Measurements from ENCODE around the gene SPRR2G.
"Not testable (repeated sequence)": the region's sequence is repeated elsewhere in the genome, so short reads cannot be mapped to it uniquely, and the experiment has no call there.

Gene SPRR2G

GRCh38 chr1:153150846-153151245, at the start of gene SPRR2G:
Gene SPRR2G (minus strand): TSS chr1:153150890. CDS start chr1:153150110, 780 bp downstream.
- Mint-ChIP-seq H3K4me3 (no peak within 1 kb of the TSS), H3K36me3 (ENCODE audit: low read depth) (no peaks in the 10 kb centered on the region), H3K4me1 (ENCODE audit: low read depth) (no peaks in the 10 kb centered on the region), H3K27me3 (peaks cover 30% of the 10 kb centered on the region), H3K9me3 (no peaks in the 10 kb centered on the region), H3K27ac (no peak within 1 kb of the TSS)
- no peak for DNase-seq

- H3K27me3 Mint-ChIP-seq: peaks cover 65% of the 10 kb centered on the region
- no peak overlapping the region for H3K27ac Mint-ChIP-seq
- H3K9me3 Mint-ChIP-seq: no peaks in the 10 kb centered on the region
- no peaks in the 10 kb centered on the region for H3K36me3 Mint-ChIP-seq (ENCODE audit: low read depth)
- H3K4me1 Mint-ChIP-seq (ENCODE audit: low read depth): no peaks in the 10 kb centered on the region
- DNase-seq: no peak
- no peak overlapping the region for H3K4me3 Mint-ChIP-seq
Measured at GRCh38 chr1:153195216-153195615, 44.5 kb upstream of the SPRR2G start.

GRCh38 chr1:153194331-153195050, 43.8 kb upstream of the SPRR2G start:
- H3K27ac Mint-ChIP-seq: no peak overlapping the region
- no peak for DNase-seq
- H3K9me3 Mint-ChIP-seq: no peaks in the 10 kb centered on the region
- no peaks in the 10 kb centered on the region for H3K4me1 Mint-ChIP-seq (ENCODE audit: low read depth)
- H3K4me3 Mint-ChIP-seq: no peak overlapping the region
- H3K27me3 Mint-ChIP-seq: peaks cover 70% of the 10 kb centered on the region
- H3K36me3 Mint-ChIP-seq (ENCODE audit: low read depth): no peaks in the 10 kb centered on the region

GRCh38 chr1:153192697-153193096, 42.0 kb upstream of the SPRR2G start:
- no peaks in the 10 kb centered on the region for H3K4me1 Mint-ChIP-seq (ENCODE audit: low read depth)
- H3K27ac Mint-ChIP-seq: no peak overlapping the region
- H3K27me3 Mint-ChIP-seq: peaks cover 64% of the 10 kb centered on the region
- no peak for DNase-seq
- H3K36me3 Mint-ChIP-seq (ENCODE audit: low read depth): no peaks in the 10 kb centered on the region
- H3K4me3 Mint-ChIP-seq: no peak overlapping the region
- no peaks in the 10 kb centered on the region for H3K9me3 Mint-ChIP-seq

GRCh38 chr1:153190373-153190772, 39.7 kb upstream of the SPRR2G start:
- DNase-seq: no peak
- no peaks in the 10 kb centered on the region for H3K36me3 Mint-ChIP-seq (ENCODE audit: low read depth)
- H3K4me1 Mint-ChIP-seq (ENCODE audit: low read depth): no peaks in the 10 kb centered on the region
- no peak overlapping the region for H3K27ac Mint-ChIP-seq
- peaks cover 72% of the 10 kb centered on the region for H3K27me3 Mint-ChIP-seq
- peaks cover 10% of the 10 kb centered on the region for H3K9me3 Mint-ChIP-seq
- no peak overlapping the region for H3K4me3 Mint-ChIP-seq

GRCh38 chr1:153188301-153188700, 37.6 kb upstream of the SPRR2G start:
- H3K4me1 Mint-ChIP-seq (ENCODE audit: low read depth); H3K4me3 Mint-ChIP-seq; H3K27ac Mint-ChIP-seq; H3K36me3 Mint-ChIP-seq (ENCODE audit: low read depth); DNase-seq: not testable (repeated sequence)
- peaks cover 12% of the 10 kb centered on the region for H3K9me3 Mint-ChIP-seq
- peaks cover 71% of the 10 kb centered on the region for H3K27me3 Mint-ChIP-seq

GRCh38 chr1:153180556-153180955, 29.9 kb upstream of the SPRR2G start:
- H3K9me3 Mint-ChIP-seq: peaks cover 3% of the 10 kb centered on the region
- H3K27ac Mint-ChIP-seq: no peak overlapping the region

GRCh38 chr1:153178922-153179321, 28.2 kb upstream of the SPRR2G start:
- Mint-ChIP-seq H3K4me1 (ENCODE audit: low read depth) (no peaks in the 10 kb centered on the region), H3K27me3 (peaks cover 22% of the 10 kb centered on the region), H3K27ac (no peak overlapping the region), H3K4me3 (no peak overlapping the region), H3K9me3 (no peaks in the 10 kb centered on the region), H3K36me3 (ENCODE audit: low read depth) (no peaks in the 10 kb centered on the region)
- DNase-seq: no peak

More at GRCh38 chr1:153180556-153180955, 29.9 kb upstream of the SPRR2G start:
- no peak overlapping the region for H3K4me3 Mint-ChIP-seq
- no peaks in the 10 kb centered on the region for H3K36me3 Mint-ChIP-seq (ENCODE audit: low read depth)
- no peak for DNase-seq
- peaks cover 32% of the 10 kb centered on the region for H3K27me3 Mint-ChIP-seq
- H3K4me1 Mint-ChIP-seq (ENCODE audit: low read depth): no peaks in the 10 kb centered on the region

GRCh38 chr1:153174624-153175023, 23.9 kb upstream of the SPRR2G start:
- peaks cover 17% of the 10 kb centered on the region for H3K27me3 Mint-ChIP-seq
- H3K9me3 Mint-ChIP-seq: no peaks in the 10 kb centered on the region
- H3K27ac Mint-ChIP-seq: no peak overlapping the region
- no peak for DNase-seq
- H3K36me3 Mint-ChIP-seq (ENCODE audit: low read depth): no peaks in the 10 kb centered on the region
- no peak overlapping the region for H3K4me3 Mint-ChIP-seq
- no peaks in the 10 kb centered on the region for H3K4me1 Mint-ChIP-seq (ENCODE audit: low read depth)

GRCh38 chr1:153168686-153169085, 18.0 kb upstream of the SPRR2G start:
- no peaks in the 10 kb centered on the region for H3K36me3 Mint-ChIP-seq (ENCODE audit: low read depth)

GRCh38 chr1:153155541-153155940, 4.9 kb upstream of the SPRR2G start:
- DNase-seq: no peak
- peaks cover 14% of the 10 kb centered on the region for H3K9me3 Mint-ChIP-seq
- H3K36me3 Mint-ChIP-seq (ENCODE audit: low read depth): no peaks in the 10 kb centered on the region
- no peak overlapping the region for H3K4me3 Mint-ChIP-seq
- H3K4me1 Mint-ChIP-seq (ENCODE audit: low read depth): no peaks in the 10 kb centered on the region
- no peak overlapping the region for H3K27ac Mint-ChIP-seq
- H3K27me3 Mint-ChIP-seq: peaks cover 21% of the 10 kb centered on the region

More at GRCh38 chr1:153168686-153169085, 18.0 kb upstream of the SPRR2G start:
- H3K9me3 Mint-ChIP-seq: no peaks in the 10 kb centered on the region
- no peak for DNase-seq
- no peaks in the 10 kb centered on the region for H3K4me1 Mint-ChIP-seq (ENCODE audit: low read depth)
- H3K4me3 Mint-ChIP-seq: no peak overlapping the region
- H3K27me3 Mint-ChIP-seq: peaks cover 43% of the 10 kb centered on the region
- no peak overlapping the region for H3K27ac Mint-ChIP-seq

GRCh38 chr1:153152481-153152880, 1.8 kb upstream of the SPRR2G start:
- H3K27me3 Mint-ChIP-seq: peaks cover 31% of the 10 kb centered on the region
- peaks cover 2% of the 10 kb centered on the region for H3K9me3 Mint-ChIP-seq
- H3K36me3 Mint-ChIP-seq (ENCODE audit: low read depth): no peaks in the 10 kb centered on the region
- no peak overlapping the region for H3K27ac Mint-ChIP-seq
- no peaks in the 10 kb centered on the region for H3K4me1 Mint-ChIP-seq (ENCODE audit: low read depth)
- no peak for DNase-seq
- no peak overlapping the region for H3K4me3 Mint-ChIP-seq

GRCh38 chr1:153141377-153141776, 9.3 kb downstream of the SPRR2G start:
- Mint-ChIP-seq H3K4me1 (ENCODE audit: low read depth) (no peaks in the 10 kb centered on the region), H3K36me3 (ENCODE audit: low read depth) (no peaks in the 10 kb centered on the region), H3K27ac (no peak overlapping the region), H3K9me3 (no peaks in the 10 kb centered on the region), H3K4me3 (no peak overlapping the region), H3K27me3 (peaks cover 37% of the 10 kb centered on the region)
- DNase-seq: no peak

GRCh38 chr1:153140484-153140883, 10.2 kb downstream of the SPRR2G start:
- Mint-ChIP-seq H3K4me1 (ENCODE audit: low read depth) (no peaks in the 10 kb centered on the region), H3K4me3 (no peak overlapping the region), H3K27me3 (peaks cover 36% of the 10 kb centered on the region), H3K27ac (no peak overlapping the region), H3K36me3 (ENCODE audit: low read depth) (no peaks in the 10 kb centered on the region), H3K9me3 (no peaks in the 10 kb centered on the region)
- no peak for DNase-seq

- H3K4me3 Mint-ChIP-seq: no peak overlapping the region
- H3K9me3 Mint-ChIP-seq: no peaks in the 10 kb centered on the region
- peaks cover 54% of the 10 kb centered on the region for H3K27me3 Mint-ChIP-seq
- no peaks in the 10 kb centered on the region for H3K4me1 Mint-ChIP-seq (ENCODE audit: low read depth)
- DNase-seq: no peak
- H3K27ac Mint-ChIP-seq: no peak overlapping the region
- H3K36me3 Mint-ChIP-seq (ENCODE audit: low read depth): no peaks in the 10 kb centered on the region
Measured at GRCh38 chr1:153133743-153134142, 16.9 kb downstream of the SPRR2G start.
